GM21737 (cell line): ENCODE results near the gene MB.
"Not testable (repeated sequence)": the region's sequence is repeated elsewhere in the genome, so short reads cannot be mapped to it uniquely, and the experiment has no call there.

Experiments used
- ATAC-seq: cut with Tn5 transposase; IDR thresholded peaks from one replicate; pipeline ENCODE4 v1.9.1; 2021; ENCODE audit warnings: mild to moderate bottlenecking, moderate library complexity; ENCODE audit not compliant: unreplicated experiment

The MB gene

GRCh38 chr22:35638001-35638400, 20.9 kb upstream of the MB start:
- ATAC-seq, result no peak

GRCh38 chr22:35637254-35637653, 20.1 kb upstream of the MB start:
- no peak for ATAC-seq

GRCh38 chr22:35634943-35635540, 17.9 kb upstream of the MB start:
- ATAC-seq, result no peak

GRCh38 chr22:35634015-35634414, 16.9 kb upstream of the MB start:
- ATAC-seq, result no peak

- ATAC-seq, result no peak
Observed at GRCh38 chr22:35633520-35633919, 16.4 kb upstream of the MB start.

- ATAC-seq, result no peak
Observed at GRCh38 chr22:35632935-35633334, 15.8 kb upstream of the MB start.

- no peak for ATAC-seq
Observed at GRCh38 chr22:35631597-35631996, 14.5 kb upstream of the MB start.

- no peak for ATAC-seq
Observed at GRCh38 chr22:35630891-35631290, 13.8 kb upstream of the MB start.

GRCh38 chr22:35630387-35630793, 13.3 kb upstream of the MB start:
- no peak for ATAC-seq

- ATAC-seq, result no peak
Observed at GRCh38 chr22:35629406-35630216, 12.5 kb upstream of the MB start.

- ATAC-seq, result no peak
Observed at GRCh38 chr22:35628732-35629131, 11.6 kb upstream of the MB start.

- no peak for ATAC-seq
Observed at GRCh38 chr22:35627267-35628041, 10.3 kb upstream of the MB start.

- no peak for ATAC-seq
Observed at GRCh38 chr22:35625763-35626432, 8.8 kb upstream of the MB start.

GRCh38 chr22:35624547-35624946, 7.4 kb upstream of the MB start:
- ATAC-seq, result no peak

GRCh38 chr22:35623885-35624284, 6.8 kb upstream of the MB start:
- ATAC-seq, result not testable (repeated sequence)

- no peak for ATAC-seq
Observed at GRCh38 chr22:35622191-35622913, 5.2 kb upstream of the MB start.

GRCh38 chr22:35621451-35621850, 4.3 kb upstream of the MB start:
- no peak for ATAC-seq

GRCh38 chr22:35620624-35621251, 3.6 kb upstream of the MB start:
- no peak for ATAC-seq

- ATAC-seq, result no peak
Observed at GRCh38 chr22:35619336-35620094, 2.4 kb upstream of the MB start.
